Measurements from ENCODE around the gene AURKB. TPM values are rescaled to one million over a fixed set of nuclear protein-coding genes. Genes with fewer than 3 reads are reported as not detected.

Gene AURKB
- total and polyA plus RNA-seq, 2 of the 13 experiments (the other 11 are each of a cell fraction or from before 2014, with no cell fraction given): 29.5 to 75.3 TPM

- no peak for TF ChIP-seq PRDM4 (CRISPR knock-in tag; IDR thresholded peaks at IDR 0.05; ENCODE audit: borderline replicate concordance)
- TF ChIP-seq THAP8 (CRISPR knock-in tag; IDR thresholded peaks at IDR 0.05; ENCODE audit: borderline replicate concordance): no peak
- peak; percentile 72; the same call in 1 of the 2 replicates for TF ChIP-seq GFI1 (CRISPR knock-in tag; IDR thresholded peaks at IDR 0.05; ENCODE audit: borderline replicate concordance)
- TF ChIP-seq NPAS2 (CRISPR knock-in tag; IDR thresholded peaks at IDR 0.05; ENCODE audit: borderline replicate concordance): no peak
- no peak for TF ChIP-seq MEIS2 (CRISPR knock-in tag; IDR thresholded peaks at IDR 0.05)
- TF ChIP-seq SP5 (CRISPR knock-in tag; IDR thresholded peaks at IDR 0.05; ENCODE audit: borderline replicate concordance, low read depth): peak; percentile 51; the same call in 1 of the 2 replicates
- peak; percentile 62; the same call in 1 of the 2 replicates for TF ChIP-seq SNAPC2 (CRISPR knock-in tag; IDR thresholded peaks at IDR 0.05)
- TF ChIP-seq ZNF800 (CRISPR knock-in tag; IDR thresholded peaks at IDR 0.05): no peak
- TF ChIP-seq NFE2L2 (IDR thresholded peaks at IDR 0.05; ENCODE audit: low read length): no peak
- TF ChIP-seq WIZ (CRISPR knock-in tag; IDR thresholded peaks at IDR 0.05): peak; percentile 48; the same call in 1 of the 2 replicates
- TF ChIP-seq ZNF205 (CRISPR knock-in tag; IDR thresholded peaks at IDR 0.05): peak; percentile 80; the same call in 1 of the 2 replicates
- peak; percentile 70; the same call in 1 of the 2 replicates for TF ChIP-seq ZNF609 (CRISPR knock-in tag; IDR thresholded peaks at IDR 0.05; ENCODE audit: borderline replicate concordance)
- no peak for TF ChIP-seq ZNF225 (CRISPR knock-in tag; IDR thresholded peaks at IDR 0.05)
- no peak for TF ChIP-seq ZNF576 (CRISPR knock-in tag; IDR thresholded peaks at IDR 0.05)
- TF ChIP-seq POGK (CRISPR knock-in tag; conservative IDR thresholded peaks at IDR 0.05): no peak
- no peak for TF ChIP-seq ZNF446 (CRISPR knock-in tag; IDR thresholded peaks at IDR 0.05)
These were observed 22.7 kb downstream of the AURKB start (continued) for GRCh38 chr17:8187517-8188262.

Data from HepG2 (cell line).